GM12872 (cell line): ENCODE results near the gene ZFPM1.

Experiments used
- CTCF ChIP-seq: IDR thresholded peaks from 3 replicates; pipeline ENCODE4 v1.5.1; 2011; ENCODE audit warnings: low read depth, mild to moderate bottlenecking, low read length, moderate library complexity; ENCODE audit not compliant: insufficient read depth

Gene ZFPM1

GRCh38 chr16:88506723-88507122 lies 53.6 kb downstream of the ZFPM1 start:
- TF ChIP-seq CTCF: no peak

- TF ChIP-seq CTCF: no peak
These were observed 54.2 kb downstream of the ZFPM1 start for GRCh38 chr16:88507231-88507743.

GRCh38 chr16:88508376-88508867 lies 55.3 kb downstream of the ZFPM1 start:
- TF ChIP-seq CTCF: no peak

GRCh38 chr16:88508868-88509748 lies 56.0 kb downstream of the ZFPM1 start:
- no peak for TF ChIP-seq CTCF

GRCh38 chr16:88509749-88510069 lies 56.6 kb downstream of the ZFPM1 start:
- TF ChIP-seq CTCF: no peak

GRCh38 chr16:88510091-88510994 lies 57.3 kb downstream of the ZFPM1 start:
- no peak for TF ChIP-seq CTCF

GRCh38 chr16:88511060-88511459 lies 58.0 kb downstream of the ZFPM1 start:
- no peak for TF ChIP-seq CTCF
